B cell (primary cell): ENCODE measurements around the gene MGA.

Experiments
- CTCF ChIP-seq: fragments of 200-600 bp; IDR thresholded peaks from one replicate; pipeline ENCODE4 v1.8.0; 2022; ENCODE audit warnings: antibody characterized with exemption, mild to moderate bottlenecking
- EZH2 ChIP-seq: IDR thresholded peaks from 2 replicates; pipeline ENCODE4 v1.6.1; 2012; ENCODE audit warnings: borderline replicate concordance, low read depth, mild to moderate bottlenecking, moderate library complexity, low read length; ENCODE audit not compliant: insufficient read depth, poor library complexity, severe bottlenecking

GRCh38 chr15:41817327-41817726, 157.1 kb downstream of the MGA start:
- TF ChIP-seq CTCF (no peak), EZH2 (no peak)
